B cell (primary cell): ENCODE data around the gene TOMM5. TPM values are rescaled to one million over a fixed set of nuclear protein-coding genes. Genes with fewer than 3 reads are reported as not detected.

Source experiments
- ATAC-seq: fragments of 200-7000 bp; cut with Tn5 transposase; one replicate; pipeline ENCODE4 v1.10.0; 2021; ENCODE audit warnings: low read depth, mild to moderate bottlenecking, moderate number of reproducible peaks, moderate library complexity
- CTCF ChIA-PET: fragments of 350-600 bp; sonication (Branson Sonifier 250); formaldehyde crosslinking; loops from one replicate; lab custom pipeline; 2021; ENCODE audit warnings: antibody characterized with exemption, inconsistent platforms; lab: Charles Lee
- POLR2A ChIA-PET: fragments of 350-600 bp; sonication (Branson Sonifier 250); formaldehyde crosslinking; loops from one replicate; lab custom pipeline; 2021; ENCODE audit warnings: antibody characterized with exemption; lab: Charles Lee
- DNase-seq: peaks from one replicate; pipeline ENCODE4 v3.0.0; 2013
- H2AFZ ChIP-seq: 2 replicates; pipeline ENCODE4 v1.6.1; 2012; ENCODE audit warnings: mild to moderate bottlenecking, low read depth, low read length; ENCODE audit not compliant: insufficient read depth, poor library complexity, severe bottlenecking
- H3K27ac ChIP-seq, 2 donors: 1 replicate in 1 of 2; 2 replicates in 1 of 2; pipeline ENCODE4 v1.5.1; 2012 to 2013; ENCODE audit warnings: low read length in 2 of 2, mild to moderate bottlenecking in 2 of 2, moderate library complexity in 1 of 2
- H3K27me3 ChIP-seq, 4 experiments: fragments of 200-600 bp in 1 of 4; sonication (generic) in 1 of 4; replicated peaks in 1 of 4; 1 replicate in 2 of 4; 2 replicates in 2 of 4; pipeline versions ENCODE4 v1.6.1 to v1.7.0; 2013 to 2016; ENCODE audit warnings: low read length in 3 of 4, mild to moderate bottlenecking in 2 of 4, mixed read lengths in 1 of 4, moderate library complexity in 1 of 4; ENCODE audit not compliant: insufficient read depth in 4 of 4, control insufficient read depth in 3 of 4; ENCODE audit errors: control extremely low read depth in 1 of 4
- H3K36me3 ChIP-seq, 2 experiments: replicated peaks in 1 of 2; 1 replicate in 1 of 2; 2 replicates in 1 of 2; pipeline versions ENCODE4 v1.6.1 to v1.7.1; 2013; ENCODE audit warnings: low read length in 1 of 2; ENCODE audit not compliant: insufficient read depth in 2 of 2, control insufficient read depth in 1 of 2; ENCODE audit errors: control extremely low read depth in 1 of 2, extremely low read depth in 1 of 2
- H3K4me1 ChIP-seq, 2 donors: fragments of 200-600 bp in 1 of 2; sonication (generic) in 1 of 2; 1 replicate in 1 of 2; 2 replicates in 1 of 2; pipeline versions ENCODE4 v1.5.1 to v1.6.1; 2013 to 2017; ENCODE audit warnings: low read length in 2 of 2; ENCODE audit not compliant: control insufficient read depth in 2 of 2, insufficient read depth in 2 of 2
- H3K4me2 ChIP-seq: replicated peaks from 2 replicates; pipeline ENCODE3; 2012; ENCODE audit warnings: mild to moderate bottlenecking, low read depth, low read length; ENCODE audit not compliant: poor library complexity, severe bottlenecking
- H3K4me3 ChIP-seq, 5 experiments: fragments of 200-600 bp in 1 of 5; sonication (generic) in 1 of 5; 1 replicate in 3 of 5; 2 replicates in 2 of 5; pipeline versions ENCODE4 v1.5.1 to v1.7.0; 2011 to 2016; ENCODE audit warnings: low read length in 4 of 5, mild to moderate bottlenecking in 4 of 5, low read depth in 2 of 5, control low read depth in 1 of 5, moderate library complexity in 1 of 5; ENCODE audit not compliant: insufficient read depth in 1 of 5; ENCODE audit errors: control extremely low read depth in 1 of 5, extremely low read depth in 1 of 5
- H3K79me2 ChIP-seq: fragments of 200-600 bp; sonication (generic); one replicate; pipeline ENCODE4 v1.6.0; 2016; ENCODE audit warnings: low read length; ENCODE audit not compliant: control insufficient read depth, insufficient read depth
- H3K9ac ChIP-seq: fragments of 200-600 bp; sonication (generic); 2 replicates; pipeline ENCODE4 v1.6.1; 2017; ENCODE audit warnings: mild to moderate bottlenecking, low read length, moderate library complexity
- H3K9me3 ChIP-seq, 3 donors: one replicate each; pipeline versions ENCODE4 v1.6.1 to v1.7.1; 2013; ENCODE audit warnings: low read length in 2 of 3; ENCODE audit not compliant: control insufficient read depth in 2 of 3, insufficient read depth in 1 of 3; ENCODE audit errors: control extremely low read depth in 1 of 3
- H4K20me1 ChIP-seq: 2 replicates; pipeline ENCODE4 v1.6.0; 2012; ENCODE audit warnings: mild to moderate bottlenecking, low read length; ENCODE audit not compliant: insufficient read depth, control insufficient read depth, poor library complexity, severe bottlenecking
- H3K27ac Mint-ChIP-seq: one replicate; pipeline ENCODE4 v1.8.0; 2021; ENCODE audit warnings: mixed read lengths
- H3K27me3 Mint-ChIP-seq: one replicate; pipeline ENCODE4 v1.8.0; 2021; ENCODE audit warnings: mixed read lengths
- H3K4me1 Mint-ChIP-seq: one replicate; pipeline ENCODE4 v1.8.0; 2021; ENCODE audit warnings: mixed read lengths
- H3K4me3 Mint-ChIP-seq: one replicate; pipeline ENCODE4 v1.8.0; 2021; ENCODE audit warnings: mixed read lengths
- H3K9me3 Mint-ChIP-seq: one replicate; pipeline ENCODE4 v1.8.0; 2022; ENCODE audit warnings: mixed read lengths; ENCODE audit not compliant: insufficient read depth
- CTCF ChIP-seq: fragments of 200-600 bp; IDR thresholded peaks from one replicate; pipeline ENCODE4 v1.8.0; 2022; ENCODE audit warnings: antibody characterized with exemption, mild to moderate bottlenecking
- EZH2 ChIP-seq: IDR thresholded peaks from 2 replicates; pipeline ENCODE4 v1.6.1; 2012; ENCODE audit warnings: borderline replicate concordance, low read depth, mild to moderate bottlenecking, moderate library complexity, low read length; ENCODE audit not compliant: insufficient read depth, poor library complexity, severe bottlenecking
- WGBS: methylation state at CpG from one replicate; pipeline ENCODE4 v1.1.5; 2013; ENCODE audit warnings: missing lambda C conversion rate; ENCODE audit not compliant: insufficient coverage; 5-methylcytosine and 5-hydroxymethylcytosine counted together
- intact Hi-C: fragments of 100-400 bp; cut with micrococcal nuclease; formaldehyde crosslinking; loops from one replicate; pipeline ENCODE4 v1.10.0; 2022
- polyA plus RNA-seq: library from polyadenylated mRNA; depleted of rRNA; stranded (reverse); fragments of >200 nt; gene quantifications from 2 replicates; pipeline ENCODE4 v1.2.3, GENCODE V29; 2012
- total RNA-seq, 2 donors: library from RNA; stranded (reverse); fragments of 120-200 nt in 1 of 2; gene quantifications; 1 replicate in 1 of 2; 2 replicates in 1 of 2; pipeline versions ENCODE4 v1.2.3 to v1.2.4, GENCODE V29; 2013 to 2022

Gene TOMM5
- total and polyA plus RNA-seq, 2 donors (not counting 1 experiment from before 2014, with no cell fraction given): 33.9 to 44.4 TPM

GRCh38 chr9:37583522-37584121 is 8.8 kb downstream of the TOMM5 start:
- Mint-ChIP-seq H3K27ac (peak overlapping the region; percentile 4), H3K4me1 (peaks cover 21% of the 10 kb centered on the region), H3K27me3 (no peaks in the 10 kb centered on the region), H3K9me3 (no peaks in the 10 kb centered on the region), H3K4me3 (no peak overlapping the region)
- DNase-seq: no peak
- no peak for ATAC-seq
- POLR2A ChIA-PET: no interaction called here
- Histone ChIP-seq H3K79me2 (peaks cover 12% of the 10 kb centered on the region), H3K4me1 (no peaks in the 10 kb centered on the region), H3K27me3 (no peaks in the 10 kb centered on the region), H3K4me3 (no peak overlapping the region), H3K4me2 (no peak overlapping the region), H3K36me3 (peaks cover 11 to 57% of the 10 kb centered on the region in 2 experiments), H3K9me3 (no peaks in the 10 kb centered on the region), H2AFZ (no peak overlapping the region), H4K20me1 (peaks cover 6% of the 10 kb centered on the region), H3K27ac (no peak overlapping the region), H3K9ac (no peak overlapping the region)
- WGBS: 80% methylated on average over 2 of the region's 3 CpGs
- CTCF ChIA-PET: interaction anchor here (0.5 to 10.8 kb wide), 9 partner anchors 9 to 964 kb away, joined by 3 to 101 read pairs (median 4); partner anchors contain the start of gene TOMM5
- intact Hi-C loops: no loop called here
- TF ChIP-seq EZH2 (no peak), CTCF (no peak)

DNA sequence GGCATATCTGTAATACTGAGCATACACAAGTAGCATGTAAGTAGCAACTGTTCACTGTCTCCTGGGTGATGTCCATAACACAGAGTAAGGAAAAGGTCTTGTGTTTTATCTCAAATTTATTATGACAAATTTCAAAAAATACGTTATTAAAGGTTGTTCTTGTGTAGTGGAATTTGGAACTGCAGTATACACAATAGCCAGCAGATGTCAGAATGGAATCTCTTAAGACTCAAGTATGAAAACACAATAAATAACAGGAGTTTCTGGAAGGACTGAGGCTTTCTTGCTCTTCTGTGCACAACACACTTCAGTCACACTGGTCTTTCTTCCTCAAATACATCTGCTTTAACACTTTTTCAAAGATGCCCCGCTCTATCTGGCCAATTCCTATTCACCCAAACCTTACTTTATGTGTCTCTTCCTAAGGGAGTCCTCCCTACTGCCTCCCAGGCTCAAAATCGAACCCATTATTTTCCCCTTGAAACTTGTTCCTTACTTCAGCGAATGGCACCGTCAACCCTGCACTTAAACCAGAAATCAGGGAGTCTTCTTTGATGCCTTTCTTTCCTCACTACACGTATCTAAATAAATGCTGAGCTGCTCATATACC is 9.7 kb downstream of the TOMM5 start:
- peak; percentile 56 for ATAC-seq
- intact Hi-C loops: loop anchor here (1.0 kb wide), 1 partner anchor 10 kb away; the partner anchor contains the start of gene TOMM5

More for the DNA sequence above, 9.7 kb downstream of the TOMM5 start:
- Mint-ChIP-seq H3K27ac (peak overlapping the region; percentile 57), H3K4me1 (peaks cover 25% of the 10 kb centered on the region), H3K9me3 (no peaks in the 10 kb centered on the region), H3K27me3 (no peaks in the 10 kb centered on the region), H3K4me3 (no peak overlapping the region)
- Histone ChIP-seq H3K36me3 (peaks cover 11 to 47% of the 10 kb centered on the region in 2 experiments), H3K4me2 (no peak overlapping the region), H3K9ac (no peak overlapping the region), H3K27ac (no peak overlapping the region), H3K9me3 (no peaks in the 10 kb centered on the region), H2AFZ (no peak overlapping the region), H4K20me1 (peaks cover 6% of the 10 kb centered on the region), H3K27me3 (no peaks in the 10 kb centered on the region), H3K79me2 (peaks cover 12% of the 10 kb centered on the region), H3K4me1 (no peaks in the 10 kb centered on the region), H3K4me3 (no peak overlapping the region)
- WGBS: 96% methylated on average over 5 of the region's 6 CpGs
- POLR2A ChIA-PET: no interaction called here
- peak; percentile 88 for TF ChIP-seq CTCF
- TF ChIP-seq EZH2: no peak
- CTCF ChIA-PET: interaction anchor here (0.5 to 10.8 kb wide), 8 partner anchors 10 to 963 kb away, joined by 3 to 101 read pairs (median 4); partner anchors contain the start of gene TOMM5
- DNase-seq: peak; percentile 60
